Activated CD8-positive, alpha-beta memory T cell treated with anti-CD3 and anti-CD28 coated beads, Interleukin-2, amount 50 U/mL, for 4 hours (primary cell): Measurements from ENCODE around the gene GTF2IRD1.
"Not testable (repeated sequence)": the region's sequence is repeated elsewhere in the genome, so short reads cannot be mapped to it uniquely, and the experiment has no call there.

Source experiments
- DNase-seq: peaks from one replicate; pipeline ENCODE4 v3.0.0-alpha.2; 2020

The GTF2IRD1 gene

GRCh38 chr7:74470504-74470903 is 16.8 kb downstream of the GTF2IRD1 start:
- DNase-seq, result no peak

DNA sequence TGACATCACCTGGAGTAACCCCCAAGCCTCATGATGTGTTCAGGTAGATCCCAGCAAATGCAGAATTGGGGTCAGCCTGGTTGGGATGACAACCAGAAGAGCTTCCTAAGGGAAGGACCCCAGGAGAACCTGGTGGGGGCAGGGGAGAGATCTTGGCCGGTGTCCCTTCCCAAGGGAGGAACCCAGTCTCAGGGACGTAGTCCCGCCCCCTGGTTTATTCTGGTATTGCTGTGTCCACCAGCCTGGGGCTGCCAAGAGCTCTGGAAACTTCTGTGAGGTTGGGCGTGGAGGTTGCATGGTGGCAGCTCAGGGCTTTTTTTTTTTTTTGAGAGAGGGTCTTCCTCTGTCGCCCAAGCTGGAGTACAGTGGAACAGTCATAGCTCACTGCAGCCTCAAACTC is 19.4 kb downstream of the GTF2IRD1 start:
- no peak for DNase-seq

DNA sequence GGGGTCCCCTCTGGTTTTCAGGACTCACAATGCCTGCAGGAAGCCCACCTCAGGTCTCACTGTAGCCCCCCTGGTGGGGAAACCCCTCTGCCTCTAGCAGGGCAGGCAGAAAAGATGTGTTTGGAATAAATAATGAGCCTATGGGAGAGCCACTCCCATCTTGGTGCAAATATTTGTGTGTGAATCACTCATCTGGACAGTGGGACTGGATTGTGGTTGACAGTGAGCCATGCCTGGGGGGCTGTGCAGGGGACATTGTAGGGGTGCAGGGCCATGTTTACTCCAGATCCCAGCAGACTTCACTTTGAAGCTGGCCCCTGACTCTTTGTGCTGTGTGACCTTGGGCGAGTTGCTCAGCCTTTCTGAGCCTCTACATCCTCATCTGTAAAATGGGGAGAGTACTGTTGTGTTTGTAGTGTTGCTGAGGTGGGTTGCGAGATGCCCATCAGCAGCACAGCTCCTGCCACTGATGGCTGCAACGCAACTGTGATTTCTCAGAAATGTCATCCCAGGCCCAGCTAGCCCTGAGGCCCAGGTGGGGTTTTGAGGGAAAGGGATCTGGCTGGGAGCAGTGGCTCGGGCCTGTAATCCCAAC is 20.7 kb downstream of the GTF2IRD1 start:
- no peak for DNase-seq

- no peak for DNase-seq
Measured at GRCh38 chr7:74475243-74475986, 21.7 kb downstream of the GTF2IRD1 start.

- DNase-seq, result no peak
Measured at GRCh38 chr7:74475987-74476350, 22.3 kb downstream of the GTF2IRD1 start.

GRCh38 chr7:74476626-74477025 is 22.9 kb downstream of the GTF2IRD1 start:
- no peak for DNase-seq

- no peak for DNase-seq
Measured at GRCh38 chr7:74478671-74479065, 25.0 kb downstream of the GTF2IRD1 start.

DNA sequence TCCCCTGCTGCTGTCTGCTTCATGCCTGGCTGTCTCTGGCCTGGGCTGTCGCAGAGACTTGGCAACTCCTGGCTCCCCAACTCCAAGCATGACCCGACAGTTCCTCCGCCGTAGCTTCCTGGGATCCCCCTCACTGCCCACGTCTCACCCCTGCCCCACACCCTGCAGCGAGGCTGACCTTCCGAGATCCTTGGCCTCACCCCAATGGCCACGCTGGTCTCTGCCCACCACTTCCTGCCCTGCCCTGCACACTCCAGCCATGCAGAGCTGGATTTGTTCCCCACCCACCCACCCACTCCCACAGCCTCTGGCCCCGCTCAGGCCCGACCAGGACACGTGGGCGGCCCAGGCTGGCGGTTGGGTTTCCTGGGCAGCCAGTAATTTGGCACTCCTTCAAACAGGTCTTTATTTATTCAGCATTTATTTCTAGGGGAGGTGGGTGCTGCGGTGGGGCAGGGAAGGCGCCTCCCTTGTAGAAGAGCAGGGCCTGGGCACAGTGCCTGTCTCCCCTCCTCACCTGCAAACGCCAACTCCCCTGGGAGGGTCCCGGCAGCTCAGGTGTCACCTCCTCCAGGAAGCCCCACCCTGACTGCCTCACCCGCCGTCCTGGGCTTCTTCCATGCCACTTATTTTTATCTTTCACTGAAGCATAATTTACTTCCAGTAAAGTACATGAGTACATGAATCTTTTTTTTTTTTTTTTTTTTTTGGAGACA is 25.5 kb downstream of the GTF2IRD1 start:
- no peak for DNase-seq

GRCh38 chr7:74479961-74480829 is 26.5 kb downstream of the GTF2IRD1 start:
- DNase-seq, result no peak

DNA sequence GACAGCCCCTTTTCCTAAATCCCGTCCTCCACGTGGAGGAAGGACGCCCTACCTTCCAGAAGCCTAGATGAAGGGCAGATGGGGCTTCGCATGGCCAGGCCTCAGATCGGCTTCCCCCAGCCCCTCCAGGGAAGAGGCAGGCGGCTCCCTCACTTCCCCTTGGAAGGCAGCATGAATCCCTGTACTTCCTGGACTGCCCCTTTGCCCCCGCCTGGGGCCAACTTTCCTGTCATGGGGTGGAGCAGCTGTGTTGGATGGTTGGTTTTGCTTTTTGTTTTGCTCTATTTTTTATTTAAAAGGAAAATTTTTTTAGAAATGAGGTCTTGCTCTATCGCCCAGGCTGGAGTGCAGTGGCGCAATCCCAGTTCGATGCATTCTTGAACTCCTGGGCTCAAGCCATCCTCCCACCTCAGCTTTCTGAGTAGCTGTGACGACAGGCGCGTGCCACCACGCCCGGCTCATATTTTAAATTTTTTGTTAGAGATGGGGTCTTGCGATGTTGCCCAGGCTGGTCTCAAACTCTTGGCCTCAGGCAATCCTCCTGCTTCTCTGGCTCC is 27.2 kb downstream of the GTF2IRD1 start:
- no peak for DNase-seq

- no peak for DNase-seq
Measured at GRCh38 chr7:74481458-74482196, 27.9 kb downstream of the GTF2IRD1 start.

DNA sequence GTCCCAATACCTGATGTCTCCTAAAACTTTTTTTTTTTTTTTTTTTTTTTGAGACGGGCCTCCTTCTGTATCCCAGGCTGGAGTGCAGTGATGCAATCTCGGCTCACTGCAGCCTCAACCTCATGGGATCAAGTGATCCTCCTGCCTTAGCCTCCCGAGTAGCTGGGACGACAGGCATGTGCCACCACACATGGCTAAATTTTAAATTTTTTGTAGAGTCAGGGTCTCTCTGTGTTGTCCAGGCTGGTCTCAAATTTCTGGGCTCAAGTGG is 28.4 kb downstream of the GTF2IRD1 start:
- DNase-seq, result no peak

- no peak for DNase-seq
Measured at GRCh38 chr7:74482629-74483401, 29.1 kb downstream of the GTF2IRD1 start.

DNA sequence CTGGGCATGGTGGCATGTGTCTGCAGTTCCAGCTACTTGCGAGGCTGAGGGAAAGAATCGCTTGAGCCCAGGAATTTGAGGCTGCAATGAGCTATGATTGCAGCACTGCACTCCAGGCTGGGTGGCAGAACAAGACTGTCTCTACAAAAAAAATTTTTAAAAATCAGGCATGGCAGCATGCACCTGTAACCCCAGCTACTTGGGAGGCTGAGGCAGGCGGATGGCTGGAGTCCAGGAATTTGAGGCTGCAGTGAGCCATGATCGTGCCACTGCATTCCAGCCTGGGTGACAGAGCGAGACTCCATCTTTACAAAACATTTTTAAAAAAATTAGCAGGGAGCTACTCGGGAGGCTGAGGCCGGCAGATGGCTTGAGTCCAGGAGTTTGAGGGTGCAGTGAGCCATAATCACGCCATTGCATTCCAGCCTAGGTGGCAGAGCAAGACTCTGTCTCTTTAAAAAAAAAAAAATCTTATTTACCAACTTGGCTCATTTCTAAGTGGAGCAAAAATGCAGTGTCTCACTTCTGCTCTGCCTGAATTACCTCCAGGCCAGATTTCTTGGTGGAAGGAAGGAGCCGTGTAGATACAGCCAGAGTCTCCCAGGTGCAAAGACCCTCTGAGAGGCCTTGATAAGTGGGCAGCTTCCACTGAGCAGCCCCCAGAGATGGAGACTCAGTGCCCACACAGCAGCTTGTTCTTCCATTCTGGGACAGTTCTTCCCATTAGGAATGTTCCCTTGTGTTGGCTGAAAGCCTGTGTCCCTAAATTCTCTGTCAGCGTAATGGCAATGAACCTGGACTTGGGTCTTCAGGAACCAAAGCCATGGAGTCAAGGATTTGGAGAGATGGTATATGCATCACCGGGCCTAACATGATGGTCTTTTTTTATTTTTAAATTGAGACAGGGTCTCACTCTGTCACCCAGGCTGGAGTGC is 30.0 kb downstream of the GTF2IRD1 start:
- DNase-seq, result no peak

DNA sequence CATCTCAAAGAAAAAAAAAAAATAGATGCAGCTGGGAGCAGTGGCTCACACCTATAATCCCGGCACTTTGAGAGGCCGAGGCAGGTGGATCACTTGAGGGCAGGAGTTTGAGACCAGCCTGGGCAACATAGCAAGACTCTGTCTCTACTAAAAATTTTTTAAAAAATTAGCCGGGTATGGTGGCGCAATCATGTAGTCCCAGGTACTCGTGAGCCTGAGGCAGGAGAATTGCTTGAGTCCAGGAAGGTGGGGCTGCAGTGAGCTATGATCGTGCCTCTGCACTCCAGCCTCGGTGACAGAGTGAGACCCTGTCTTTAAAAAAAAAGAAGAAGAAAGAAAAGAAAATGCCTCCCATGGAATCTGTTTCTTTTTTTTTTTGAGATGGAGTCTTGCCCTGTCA is 31.9 kb downstream of the GTF2IRD1 start:
- DNase-seq, result no peak

- DNase-seq, result not testable (repeated sequence)
Measured at GRCh38 chr7:74488518-74489030, 34.9 kb downstream of the GTF2IRD1 start.

- no peak for DNase-seq
Measured at GRCh38 chr7:74489997-74490945, 36.6 kb downstream of the GTF2IRD1 start.

DNA sequence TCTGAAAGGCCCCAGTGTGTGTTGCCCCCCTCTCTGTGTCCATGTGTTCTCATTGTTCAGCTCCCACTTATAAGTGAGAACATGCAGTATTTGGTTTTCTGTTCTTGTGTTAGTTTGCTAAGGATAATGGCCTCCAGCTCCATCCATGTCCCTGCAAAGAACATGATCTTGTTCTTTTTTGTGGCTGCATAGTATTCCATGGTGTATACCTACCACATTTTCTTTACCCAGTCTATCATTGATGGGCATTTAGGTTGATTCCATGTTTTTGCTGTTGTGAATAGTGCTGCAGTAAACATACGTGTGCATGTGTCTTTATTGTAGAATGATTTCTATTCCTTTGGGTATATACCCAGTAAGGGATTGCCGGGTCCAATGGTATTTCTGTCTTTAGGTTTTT is 37.8 kb downstream of the GTF2IRD1 start:
- not testable (repeated sequence) for DNase-seq

- DNase-seq, result no peak
Measured at GRCh38 chr7:74493295-74493694, 39.6 kb downstream of the GTF2IRD1 start.
